Measurements from ENCODE around the gene ZSCAN21.
"Not testable (repeated sequence)": the region's sequence is repeated elsewhere in the genome, so short reads cannot be mapped to it uniquely, and the experiment has no call there.

The ZSCAN21 gene

DNA sequence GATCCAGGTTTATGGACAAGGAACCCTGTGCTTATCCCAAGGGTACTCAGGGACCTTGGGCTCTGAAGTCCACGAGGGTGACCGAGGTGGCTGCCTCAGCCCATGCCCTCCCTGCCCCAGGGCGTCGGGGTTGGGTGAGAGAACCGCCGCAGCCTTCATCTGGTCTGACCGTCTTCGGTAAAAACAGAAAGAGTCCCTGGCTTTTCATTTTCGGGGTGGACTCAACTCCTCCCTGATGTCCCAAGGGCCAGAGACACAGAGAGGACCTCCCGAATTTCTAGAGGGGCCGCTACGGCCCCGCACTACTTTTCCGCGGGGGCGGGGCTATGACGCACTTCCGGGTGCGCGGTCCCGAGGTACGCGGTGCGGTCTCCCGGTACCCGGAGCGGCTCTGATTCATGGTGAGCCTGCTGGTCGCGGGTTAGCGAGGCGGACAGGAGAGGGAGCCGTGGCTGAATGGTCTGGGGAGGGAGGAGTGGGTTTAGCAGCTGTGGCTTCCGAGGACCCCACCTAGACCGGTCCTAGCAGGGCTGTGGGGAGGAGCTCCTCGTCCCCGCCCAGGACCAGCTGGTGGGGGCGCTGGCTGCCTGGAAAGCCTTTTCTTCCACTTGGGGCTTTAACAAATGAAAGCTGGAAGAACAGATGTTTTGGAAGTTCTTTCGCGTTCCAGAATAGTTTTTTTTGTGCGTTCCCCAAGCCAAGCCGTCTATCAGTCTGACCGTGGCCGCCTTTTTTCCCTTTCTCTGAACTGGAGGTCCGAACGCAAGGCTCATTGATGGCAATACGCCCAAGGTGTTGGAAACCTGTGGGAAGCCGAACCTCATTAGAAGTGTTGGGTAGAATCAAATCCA lies at the start of gene ZSCAN21:
TSS of gene ZSCAN21 (plus strand) at position 334 of the 851 bp plus-strand sequence. CDS start 7,233 bp downstream, outside the sequence.
- DNase-seq, result peak; percentile 84

- no peak for DNase-seq
Measured at GRCh38 chr7:100000239-100000638, 49.3 kb upstream of the ZSCAN21 start.

GRCh38 chr7:100003711-100004661 lies 45.6 kb upstream of the ZSCAN21 start:
- DNase-seq, result no peak

- no peak for DNase-seq
Measured at GRCh38 chr7:100007887-100008286, 41.7 kb upstream of the ZSCAN21 start.

GRCh38 chr7:100008525-100008924 lies 41.0 kb upstream of the ZSCAN21 start:
- DNase-seq, result no peak

DNA sequence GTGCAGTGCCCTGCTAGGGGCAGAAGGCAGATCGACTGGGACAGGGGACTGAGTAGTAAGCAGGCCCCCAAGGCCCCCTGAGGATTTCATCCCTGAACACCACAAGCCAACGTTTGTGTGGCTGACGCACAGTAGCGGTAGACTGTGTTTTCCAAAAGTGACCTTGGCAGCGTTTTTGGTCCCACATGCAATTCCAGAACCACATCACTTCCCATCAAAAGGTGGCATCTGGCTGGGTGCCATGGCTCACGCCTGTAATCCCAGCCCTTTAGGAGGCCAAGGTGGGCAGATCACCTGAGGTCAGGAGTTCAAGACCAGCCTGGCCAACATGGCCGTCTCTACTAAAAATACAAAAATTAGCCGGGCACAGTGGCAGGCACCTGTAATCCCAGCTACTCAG lies 39.6 kb upstream of the ZSCAN21 start:
- DNase-seq, result not testable (repeated sequence)

DNA sequence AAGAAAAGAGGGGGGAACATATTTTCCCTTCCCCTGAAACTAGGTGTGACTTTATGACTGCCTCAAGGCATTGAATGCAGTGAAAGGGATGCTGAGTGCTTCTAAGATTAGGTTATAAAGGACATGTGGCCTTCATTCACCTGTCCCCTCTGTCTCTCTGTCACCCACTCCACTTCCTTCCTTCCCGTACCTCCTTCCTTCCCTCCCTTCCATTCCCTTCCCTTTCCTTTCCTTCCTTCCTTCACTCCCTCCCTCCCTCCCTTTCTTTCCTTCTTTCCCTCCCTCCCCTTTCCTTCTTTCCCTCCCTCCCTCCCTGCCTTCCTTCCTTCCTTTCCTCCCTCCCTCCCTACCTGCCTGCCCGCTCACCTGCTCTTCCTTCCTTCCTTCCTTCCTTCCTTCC lies 38.7 kb upstream of the ZSCAN21 start:
- no peak for DNase-seq

DNA sequence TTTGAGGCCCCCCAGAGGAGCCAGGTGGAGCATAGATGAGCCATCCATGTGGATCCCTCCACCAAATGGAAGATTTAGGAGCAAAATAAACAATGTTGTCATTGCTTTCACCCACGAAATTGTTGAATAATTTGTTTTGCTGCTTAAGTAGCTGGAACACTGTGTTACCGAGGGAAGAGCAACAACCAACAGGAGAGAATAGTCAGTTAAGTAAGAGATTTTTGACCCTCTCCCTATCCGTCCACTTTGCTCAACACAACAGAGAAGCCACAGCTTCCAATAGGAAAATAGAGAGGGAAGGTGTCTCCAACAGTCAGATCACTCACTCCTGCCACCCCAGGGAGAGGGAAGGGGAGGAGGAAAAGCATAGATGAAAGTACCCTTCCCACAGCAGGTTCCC lies 38.1 kb upstream of the ZSCAN21 start:
- DNase-seq, result no peak

GRCh38 chr7:100012385-100013327 lies 36.9 kb upstream of the ZSCAN21 start:
- not testable (repeated sequence) for DNase-seq

- no peak for DNase-seq
Measured at GRCh38 chr7:100013328-100013676, 36.3 kb upstream of the ZSCAN21 start.

- DNase-seq, result peak; percentile 99
Measured at GRCh38 chr7:100015232-100016214, 34.1 kb upstream of the ZSCAN21 start, which contains the start of gene ZKSCAN1. ZKSCAN1 (plus strand) TSS chr7:100015596; CDS start chr7:100023507, 7,911 bp downstream.

DNA sequence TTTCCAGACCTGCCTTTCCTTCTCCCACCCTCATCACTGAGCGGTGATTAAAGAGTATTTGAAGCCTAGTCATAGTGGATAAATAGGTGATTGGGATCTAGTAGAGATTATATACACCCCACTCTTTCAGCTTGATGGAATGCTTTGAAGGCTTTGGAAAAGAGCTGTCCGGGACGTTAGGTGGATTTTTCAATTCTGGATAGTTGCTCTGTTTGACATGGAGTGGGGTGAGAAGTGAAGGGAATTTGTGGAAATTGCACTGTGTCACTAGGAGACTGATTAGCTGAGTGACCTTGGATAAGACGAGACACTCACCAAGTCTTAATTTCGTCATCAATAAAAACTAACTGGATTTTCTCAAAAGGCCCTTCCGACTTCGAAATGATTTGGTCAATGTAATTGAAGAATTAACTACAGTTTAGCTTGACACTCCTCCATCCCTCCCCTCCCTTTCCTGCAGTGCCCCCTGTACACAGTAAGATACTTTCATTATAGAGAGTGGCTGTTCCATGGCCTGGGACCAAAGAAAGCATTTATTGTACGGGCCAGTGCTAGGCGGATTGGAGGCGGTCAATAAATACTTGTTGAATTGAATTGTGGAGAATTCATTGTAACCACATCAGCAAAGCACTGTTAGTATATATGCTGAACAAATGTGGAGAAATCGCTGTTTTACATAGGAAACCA lies 33.2 kb upstream of the ZSCAN21 start:
- no peak for DNase-seq

DNA sequence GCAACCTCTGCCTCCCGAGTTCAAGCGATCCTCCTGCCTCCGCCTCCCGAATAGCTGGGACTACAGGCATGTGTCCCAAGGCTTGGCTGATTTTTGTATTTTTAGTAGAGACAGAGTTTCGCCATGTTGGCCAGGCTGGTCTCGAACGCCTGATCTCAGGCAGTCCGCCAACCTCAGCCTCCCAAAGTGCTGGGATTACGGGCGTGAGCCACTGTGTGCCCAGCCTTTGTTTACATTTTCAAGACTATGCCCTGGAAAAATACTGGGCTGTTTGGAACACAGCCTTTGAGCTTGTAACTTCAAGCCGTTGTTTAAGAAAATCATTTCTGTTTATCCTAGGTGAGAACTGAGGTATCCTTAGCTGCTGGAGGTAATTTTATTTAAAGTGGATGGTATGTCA lies 32.3 kb upstream of the ZSCAN21 start:
- DNase-seq, result no peak

DNA sequence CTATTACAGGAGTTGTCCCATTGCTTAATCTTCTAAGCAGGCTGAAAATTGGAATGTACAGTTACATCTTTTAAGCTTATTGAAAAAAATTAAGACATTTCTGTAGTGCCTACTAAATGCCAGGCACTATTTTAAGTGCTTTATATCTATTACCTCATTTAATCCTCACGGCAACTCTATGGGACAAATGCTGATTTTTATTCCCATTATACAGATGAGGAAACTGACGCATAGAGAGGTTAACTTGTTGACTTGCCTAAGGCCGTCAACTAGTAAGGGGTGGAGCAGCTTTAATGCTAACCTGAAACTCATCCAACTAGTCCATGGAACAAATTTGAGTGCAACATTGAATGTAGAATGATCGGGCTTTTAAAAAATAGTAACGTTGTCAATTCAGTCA lies 31.7 kb upstream of the ZSCAN21 start:
- DNase-seq, result no peak

GRCh38 chr7:100019908-100020307 lies 29.7 kb upstream of the ZSCAN21 start:
- DNase-seq, result peak; percentile 49

DNA sequence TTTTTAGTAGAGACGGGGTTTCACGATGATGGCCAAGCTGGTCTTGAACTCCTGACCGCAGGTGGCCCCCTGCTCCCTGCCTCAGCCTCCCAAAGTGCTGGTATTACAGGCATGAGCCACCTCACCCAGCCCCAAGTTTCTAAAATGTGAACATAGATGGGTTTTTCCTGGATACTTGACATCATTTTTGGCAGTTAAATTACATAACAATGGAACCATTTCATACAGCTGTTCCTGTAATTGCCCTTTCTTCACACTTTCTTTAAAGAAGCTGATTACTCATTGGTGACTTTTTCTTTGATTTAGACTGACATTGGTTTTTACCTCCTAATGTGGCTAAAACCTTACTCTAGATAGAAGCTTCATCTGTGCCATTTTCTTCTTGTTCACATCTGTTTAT lies 28.3 kb upstream of the ZSCAN21 start:
- no peak for DNase-seq

DNA sequence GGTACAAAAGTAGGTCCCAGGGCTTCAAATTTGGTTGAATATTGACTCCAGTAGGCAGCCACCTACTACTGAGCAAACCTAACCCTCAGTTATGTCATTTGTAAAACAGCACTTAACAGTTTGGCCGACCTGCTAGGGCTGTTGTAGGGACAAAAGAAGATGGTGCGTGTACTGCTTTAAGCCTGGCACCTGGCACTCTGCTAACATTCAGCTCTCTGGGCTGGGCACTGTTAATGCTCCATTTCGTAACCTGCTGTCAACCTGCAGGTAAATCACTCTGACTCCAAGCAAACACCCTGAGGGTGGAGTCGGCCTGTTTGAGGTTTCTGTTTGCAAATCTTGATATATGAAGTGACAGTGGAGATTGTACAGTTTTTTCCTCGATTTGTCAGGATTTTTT lies 27.0 kb upstream of the ZSCAN21 start:
- no peak for DNase-seq

DNA sequence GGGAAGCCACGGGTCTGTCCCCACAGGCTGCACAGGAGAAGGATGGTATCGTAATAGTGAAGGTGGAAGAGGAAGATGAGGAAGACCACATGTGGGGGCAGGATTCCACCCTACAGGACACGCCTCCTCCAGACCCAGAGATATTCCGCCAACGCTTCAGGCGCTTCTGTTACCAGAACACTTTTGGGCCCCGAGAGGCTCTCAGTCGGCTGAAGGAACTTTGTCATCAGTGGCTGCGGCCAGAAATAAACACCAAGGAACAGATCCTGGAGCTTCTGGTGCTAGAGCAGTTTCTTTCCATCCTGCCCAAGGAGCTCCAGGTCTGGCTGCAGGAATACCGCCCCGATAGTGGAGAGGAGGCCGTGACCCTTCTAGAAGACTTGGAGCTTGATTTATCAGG lies 26.0 kb upstream of the ZSCAN21 start:
- DNase-seq, result no peak

GRCh38 chr7:100024020-100024619 lies 25.5 kb upstream of the ZSCAN21 start:
- no peak for DNase-seq

DNA sequence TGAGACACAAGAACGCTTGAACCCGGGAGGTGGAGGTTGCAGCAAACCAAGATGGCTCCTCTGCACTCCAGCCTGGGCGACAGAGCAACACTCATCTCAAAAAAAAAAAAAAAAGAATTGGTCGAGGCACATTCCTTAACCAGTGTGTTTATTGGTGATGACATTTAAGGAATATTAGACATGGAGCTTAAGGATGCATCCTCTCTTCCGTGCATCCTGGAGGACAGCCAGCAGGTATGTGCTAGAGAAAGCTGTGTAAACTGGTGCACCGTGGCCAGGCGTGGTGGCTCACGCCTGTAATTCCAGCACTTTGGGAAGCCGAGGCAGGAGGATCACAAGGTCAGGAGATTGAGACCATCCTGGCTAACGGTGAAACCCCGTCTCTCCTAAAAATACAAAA lies 22.4 kb upstream of the ZSCAN21 start:
- DNase-seq, result no peak
